IMR-90 (cell line): ENCODE results near the gene ELOVL2. TPM values are rescaled to one million over a fixed set of nuclear protein-coding genes. Genes with fewer than 3 reads are reported as not detected.
A peak's percentile ranks its signal among the peaks of the same experiment; 100 is the strongest.

Source experiments
- ATAC-seq: fragments of 200-7000 bp; cut with Tn5 transposase; 2 replicates; pipeline ENCODE4 v1.9.1; 2020; ENCODE audit warnings: low read depth, mild to moderate bottlenecking, moderate library complexity
- BruUV-seq: library from RNA; stranded (reverse); fragments of 400-500 nt; replicated peaks from 2 replicates; lab custom pipeline; 2021; lab: Mats Ljungman, UMichigan
- CTCF ChIA-PET: fragments of 300-600 bp; formaldehyde crosslinking; extraction: SDS; loops from one replicate; lab custom pipeline; 2021; ENCODE audit warnings: antibody characterized with exemption; lab: Yijun Ruan, JAX
- POLR2A ChIA-PET: fragments of 300-600 bp; sonication (Branson Sonifier 250); formaldehyde crosslinking; loops from one replicate; lab custom pipeline; 2022; ENCODE audit warnings: antibody characterized with exemption; ENCODE audit not compliant: unreplicated experiment; lab: Charles Lee
- DNase-seq: peaks from one replicate; pipeline ENCODE4 v3.0.0; 2013
- H2AFZ ChIP-seq: replicated peaks from 2 replicates; pipeline ENCODE3; 2013; ENCODE audit warnings: low read length, mild to moderate bottlenecking; ENCODE audit not compliant: poor library complexity
- H2AK5ac ChIP-seq: 2 replicates; pipeline ENCODE4 v1.6.1; 2013; ENCODE audit warnings: low read depth, low read length, inconsistent platforms
- H2AK9ac ChIP-seq: replicated peaks from 2 replicates; pipeline ENCODE3; 2013; ENCODE audit warnings: mild to moderate bottlenecking, low read depth, low read length, moderate library complexity; ENCODE audit not compliant: poor library complexity
- H2BK120ac ChIP-seq: 2 replicates; pipeline ENCODE4 v1.6.1; 2013; ENCODE audit warnings: low read depth, low read length, inconsistent platforms
- H2BK15ac ChIP-seq: 3 replicates; pipeline ENCODE4 v1.6.1; 2013; ENCODE audit warnings: low read depth, low read length, inconsistent platforms
- H2BK20ac ChIP-seq: 2 replicates; pipeline ENCODE4 v1.6.1; 2013; ENCODE audit warnings: low read depth, mild to moderate bottlenecking, inconsistent platforms, low read length, moderate library complexity
- H2BK5ac ChIP-seq: 2 replicates; pipeline ENCODE4 v1.6.1; 2013; ENCODE audit warnings: mild to moderate bottlenecking, low read depth, low read length, inconsistent platforms; ENCODE audit not compliant: poor library complexity, severe bottlenecking
- H3K14ac ChIP-seq: replicated peaks from 2 replicates; pipeline ENCODE4 v1.6.1; 2013; ENCODE audit warnings: low read depth, low read length, inconsistent platforms
- H3K18ac ChIP-seq: 2 replicates; pipeline ENCODE4 v1.6.1; 2013; ENCODE audit warnings: low read depth, low read length, control low read depth
- H3K23ac ChIP-seq: 2 replicates; pipeline ENCODE4 v1.6.1; 2013; ENCODE audit warnings: low read depth, low read length, inconsistent platforms
- H3K27ac ChIP-seq: 2 replicates; pipeline ENCODE4 v1.5.1; 2013; ENCODE audit warnings: mild to moderate bottlenecking, control low read depth, low read length; ENCODE audit not compliant: insufficient read depth
- H3K27me3 ChIP-seq: 2 replicates; pipeline ENCODE4 v1.6.1; 2013; ENCODE audit warnings: low read length; ENCODE audit not compliant: control insufficient read depth, insufficient read depth
- H3K36me3 ChIP-seq: 2 replicates; pipeline ENCODE4 v1.6.1; 2013; ENCODE audit warnings: low read length, mixed read lengths; ENCODE audit not compliant: control insufficient read depth, insufficient read depth
- H3K4ac ChIP-seq: 2 replicates; pipeline ENCODE4 v1.6.1; 2013; ENCODE audit warnings: low read depth, low read length, inconsistent platforms
- H3K4me1 ChIP-seq: 2 replicates; pipeline ENCODE4 v1.6.1; 2013; ENCODE audit warnings: low read length, mixed read lengths; ENCODE audit not compliant: control insufficient read depth, insufficient read depth
- H3K4me2 ChIP-seq: 2 replicates; pipeline ENCODE4 v1.6.1; 2013; ENCODE audit warnings: low read depth, mild to moderate bottlenecking, control low read depth, low read length, moderate library complexity
- H3K4me3 ChIP-seq: 2 replicates; pipeline ENCODE4 v1.5.1; 2013; ENCODE audit warnings: low read depth, mild to moderate bottlenecking, control low read depth, low read length, moderate library complexity; ENCODE audit not compliant: insufficient read depth
- H3K56ac ChIP-seq: 2 replicates; pipeline ENCODE4 v1.6.1; 2013; ENCODE audit warnings: low read length, inconsistent platforms; ENCODE audit not compliant: insufficient read depth; ENCODE audit errors: extremely low read depth
- H3K79me1 ChIP-seq, 2 experiments: 2 replicates each; pipeline ENCODE4 v1.6.1; 2013; ENCODE audit warnings: low read length in 2 of 2, inconsistent platforms in 1 of 2, low read depth in 1 of 2
- H3K9ac ChIP-seq: 2 replicates; pipeline ENCODE4 v1.6.1; 2013; ENCODE audit warnings: low read depth, low read length, control low read depth
- H3K9me1 ChIP-seq: 2 replicates; pipeline ENCODE4 v1.6.1; 2013; ENCODE audit warnings: low read length, inconsistent platforms; ENCODE audit not compliant: insufficient read depth
- H3K9me3 ChIP-seq: 2 replicates; pipeline ENCODE4 v1.6.1; 2013; ENCODE audit warnings: low read length; ENCODE audit not compliant: control insufficient read depth, insufficient read depth
- H4K20me1 ChIP-seq: 2 replicates; pipeline ENCODE4 v1.6.1; 2013; ENCODE audit warnings: low read length, inconsistent platforms; ENCODE audit not compliant: insufficient read depth
- H4K5ac ChIP-seq: 2 replicates; pipeline ENCODE4 v1.6.1; 2013; ENCODE audit warnings: mild to moderate bottlenecking, low read depth, low read length, control low read depth
- H4K8ac ChIP-seq, 2 experiments: 2 replicates each; pipeline ENCODE4 v1.6.1; 2013; ENCODE audit warnings: low read depth in 2 of 2, low read length in 2 of 2, control low read depth in 1 of 2, inconsistent platforms in 1 of 2
- H4K91ac ChIP-seq: 2 replicates; pipeline ENCODE4 v1.6.1; 2013; ENCODE audit warnings: low read depth, low read length, inconsistent platforms; ENCODE audit not compliant: insufficient read depth
- NFE2L2 ChIP-seq: fragments of 150-350 bp; IDR thresholded peaks from 2 replicates; pipeline ENCODE4 v1.6.1; 2016; ENCODE audit warnings: low read depth, mild to moderate bottlenecking, low read length
- WGBS, 2 experiments: methylation state at CpG; one replicate each; pipeline versions ENCODE4 v1.1.5 to v1.1.7; 2013; ENCODE audit warnings: missing lambda C conversion rate in 2 of 2; ENCODE audit not compliant: insufficient read length in 1 of 2; ENCODE audit errors: extremely low coverage in 2 of 2; 5-methylcytosine and 5-hydroxymethylcytosine counted together
- dilution Hi-C: fragments of 300-500 bp; cut with HindIII; formaldehyde crosslinking; loops from one replicate; pipeline ENCODE4 v1.14.3; 2018; ENCODE audit warnings: low sequenced_read_pairs; ENCODE audit not compliant: unreplicated experiment
- in situ Hi-C: fragments of 300-500 bp; cut with MboI; formaldehyde crosslinking; loops from 3 replicates; pipeline ENCODE4 v1.14.3; 2019; ENCODE audit warnings: low sequenced_read_pairs, inconsistent platforms, mixed read lengths
- intact Hi-C: fragments of 100-400 bp; cut with micrococcal nuclease; formaldehyde crosslinking; loops from 2 replicates; pipeline ENCODE4 v1.10.0; 2022
- polyA plus RNA-seq, 3 experiments: library from polyadenylated mRNA; depleted of rRNA; stranded (reverse); fragments of >200 nt; gene quantifications; 2 replicates each; pipeline ENCODE4 v1.2.3, GENCODE V29; 2012; ENCODE audit warnings: low replicate concordance in 1 of 3
- total RNA-seq: library from RNA; depleted of rRNA; stranded (reverse); fragments of >200 nt; gene quantifications from 2 replicates; pipeline ENCODE4 v1.2.3, GENCODE V29; 2012

The ELOVL2 gene
- total and polyA plus RNA-seq, 2 of the 4 experiments (the other 2 are of a cell fraction): 6.3 to 7.9 TPM

GRCh38 chr6:10970731-10971130, 73.4 kb downstream of the ELOVL2 start:
- ChIA-PET POLR2A (no interaction called here), CTCF (no interaction called here)
- no peak overlapping the region for H3K27ac ChIP-seq
- no peak overlapping the region for H3K4me2 ChIP-seq
- 0 out of 2 replicates have a peak overlapping the region, but pooled peaks have one; percentile 15 for H3K14ac ChIP-seq
- H3K4ac ChIP-seq: peak overlapping the region; percentile 38; the same call in 1 of the 2 replicates
- no peak for TF ChIP-seq NFE2L2
- no peaks in the 10 kb centered on the region for H4K20me1 ChIP-seq
- no peaks in the 10 kb centered on the region for H3K79me1 ChIP-seq
- intact Hi-C loops: no loop called here
- peaks cover 8% of the 10 kb centered on the region for H3K9me3 ChIP-seq
- in situ Hi-C loops: no loop called here
- H4K5ac ChIP-seq: no peak overlapping the region
- H3K9me1 ChIP-seq: 0 out of 2 replicates have a peak, but pooled peaks cover 4% of the 10 kb centered on the region
- no peak overlapping the region for H2AK5ac ChIP-seq
- DNase-seq (no peak), ATAC-seq (no peak)
- no peak overlapping the region for H3K4me3 ChIP-seq
- H2BK15ac ChIP-seq: peak overlapping the region; percentile 38; the same call in 2 of the 3 replicates
- H3K4me1 ChIP-seq: peaks cover 6% of the 10 kb centered on the region
- WGBS, 2 experiments: no CpG with 5 or more reads among the region's 3 CpGs
- H2AFZ ChIP-seq: peak overlapping the region; percentile 44
- no peak overlapping the region for H3K9ac ChIP-seq
- no peak overlapping the region for H3K56ac ChIP-seq
- peak overlapping the region in 1 of 2 experiments; percentile 22; a peak in 1 of 4 replicates for H4K8ac ChIP-seq
- H2BK5ac ChIP-seq: no peak overlapping the region
- dilution Hi-C loops: no loop called here
- no peak overlapping the region for H3K18ac ChIP-seq
- H2AK9ac ChIP-seq: no peak overlapping the region
- no peak overlapping the region for H3K23ac ChIP-seq
- H3K36me3 ChIP-seq: no peaks in the 10 kb centered on the region
- H3K27me3 ChIP-seq: no peaks in the 10 kb centered on the region
- H4K91ac ChIP-seq: peak overlapping the region; percentile 12; the same call in 1 of the 2 replicates
- peak overlapping the region; percentile 73 for H2BK120ac ChIP-seq
- no TSS peak for BruUV-seq
- peak overlapping the region; percentile 76; the same call in 1 of the 2 replicates for H2BK20ac ChIP-seq
